Gastrocnemius medialis (tissue), 4 donors: ENCODE data around the gene IFITM10.

ENCODE experiments used
- CTCF ChIP-seq, 5 experiments: fragments of 450-650 bp in 3 of 5; fragments of 200-600 bp in 2 of 5; sonication (generic) in 2 of 5; IDR thresholded peaks in 4 of 5; conservative IDR thresholded peaks in 1 of 5; 1 replicate in 4 of 5; 2 replicates in 1 of 5; pipeline ENCODE4 v1.5.1; 2016 to 2019; ENCODE audit warnings: antibody characterized with exemption in 5 of 5, mild to moderate bottlenecking in 3 of 5, moderate library complexity in 3 of 5
- POLR2A ChIP-seq, 2 donors: fragments of 450-650 bp; IDR thresholded peaks; one replicate each; pipeline ENCODE4 v1.6.1; 2017; ENCODE audit warnings: antibody characterized with exemption in 2 of 2, mild to moderate bottlenecking in 2 of 2, moderate library complexity in 2 of 2

- TF ChIP-seq CTCF (IDR thresholded peaks at IDR 0.05 in 4 of 5, conservative IDR thresholded peaks at IDR 0.05 in 1 of 5): no peak
- no peak for TF ChIP-seq POLR2A (IDR thresholded peaks at IDR 0.05)
These were observed 55.4 kb downstream of the IFITM10 start for GRCh38 chr11:1694846-1695547.
